Measurements from ENCODE around the gene IZUMO4.

DNA sequence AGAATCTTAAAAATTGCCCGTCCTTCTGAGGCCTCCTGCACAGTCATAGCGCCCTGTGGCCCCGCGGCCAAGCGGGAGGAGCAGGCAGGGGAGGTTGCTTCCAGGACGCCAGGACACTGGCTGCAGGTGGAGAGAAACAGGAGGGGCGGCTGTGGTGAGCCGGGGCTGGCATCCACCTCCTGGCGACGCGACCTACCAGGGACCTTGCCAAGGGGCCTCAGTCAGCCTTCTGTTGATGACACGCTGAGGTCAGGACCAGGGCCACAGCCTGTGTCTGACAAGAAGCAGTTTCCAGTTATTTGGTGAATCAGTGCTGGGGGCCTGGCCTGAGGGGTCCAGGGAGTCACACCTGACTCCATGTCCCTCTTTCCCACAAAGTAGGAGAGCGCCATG is 32.3 kb upstream of the IZUMO4 start:
- TF ChIP-seq, protein P1, sequence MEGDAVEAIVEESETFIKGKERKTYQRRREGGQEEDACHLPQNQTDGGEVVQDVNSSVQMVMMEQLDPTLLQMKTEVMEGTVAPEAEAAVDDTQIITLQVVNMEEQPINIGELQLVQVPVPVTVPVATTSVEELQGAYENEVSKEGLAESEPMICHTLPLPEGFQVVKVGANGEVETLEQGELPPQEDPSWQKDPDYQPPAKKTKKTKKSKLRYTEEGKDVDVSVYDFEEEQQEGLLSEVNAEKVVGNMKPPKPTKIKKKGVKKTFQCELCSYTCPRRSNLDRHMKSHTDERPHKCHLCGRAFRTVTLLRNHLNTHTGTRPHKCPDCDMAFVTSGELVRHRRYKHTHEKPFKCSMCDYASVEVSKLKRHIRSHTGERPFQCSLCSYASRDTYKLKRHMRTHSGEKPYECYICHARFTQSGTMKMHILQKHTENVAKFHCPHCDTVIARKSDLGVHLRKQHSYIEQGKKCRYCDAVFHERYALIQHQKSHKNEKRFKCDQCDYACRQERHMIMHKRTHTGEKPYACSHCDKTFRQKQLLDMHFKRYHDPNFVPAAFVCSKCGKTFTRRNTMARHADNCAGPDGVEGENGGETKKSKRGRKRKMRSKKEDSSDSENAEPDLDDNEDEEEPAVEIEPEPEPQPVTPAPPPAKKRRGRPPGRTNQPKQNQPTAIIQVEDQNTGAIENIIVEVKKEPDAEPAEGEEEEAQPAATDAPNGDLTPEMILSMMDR (IDR thresholded peaks at IDR 0.05), result no peak
- TF ChIP-seq EZH2 (IDR thresholded peaks at IDR 0.05; ENCODE audit: borderline replicate concordance, insufficient read depth, low read depth, low read length, poor library complexity, severe bottlenecking), result no peak

Measured in B cell (primary cell).